ENCODE data around the gene MARCHF11.

The MARCHF11 gene

DNA sequence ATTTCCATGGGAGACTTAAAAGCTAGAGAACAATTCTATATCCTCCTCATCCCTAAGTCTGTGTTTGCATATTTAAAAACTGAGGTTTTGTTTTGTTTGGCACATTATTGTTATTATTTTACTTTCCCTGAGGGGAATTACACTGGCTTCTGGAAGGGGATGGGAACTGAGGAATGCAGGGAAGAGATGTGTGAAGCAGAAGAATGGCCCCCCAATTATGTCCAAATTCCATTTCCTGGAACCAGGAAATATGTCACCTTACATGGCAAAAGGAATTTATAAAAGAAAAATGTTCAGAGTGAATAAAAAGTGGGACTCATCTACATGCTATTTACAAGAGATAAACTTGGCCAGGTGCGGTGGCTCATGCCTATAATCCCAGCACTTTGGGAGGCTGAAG, 129.8 kb downstream of the MARCHF11 start:
- DNase-seq = no peak

DNA sequence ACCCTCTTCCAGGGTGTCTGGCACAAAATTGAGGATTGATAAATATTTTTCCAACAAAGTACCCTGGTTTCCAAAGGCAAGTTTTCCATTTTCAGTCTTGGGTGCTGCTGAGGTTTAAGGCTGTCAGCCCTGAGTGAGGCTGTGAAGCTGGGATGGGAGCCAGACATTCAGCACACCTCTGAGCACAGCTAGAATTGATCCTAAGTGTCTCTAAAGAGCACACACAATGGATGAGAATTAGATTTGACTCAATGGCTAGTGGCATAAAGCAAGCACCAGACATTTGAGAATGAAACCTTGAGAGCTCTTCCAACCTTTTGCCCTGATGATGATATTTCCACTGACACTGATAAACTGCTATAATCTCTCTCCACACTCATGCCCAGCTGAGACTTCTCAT, 131.5 kb downstream of the MARCHF11 start:
- no peak for DNase-seq

DNA sequence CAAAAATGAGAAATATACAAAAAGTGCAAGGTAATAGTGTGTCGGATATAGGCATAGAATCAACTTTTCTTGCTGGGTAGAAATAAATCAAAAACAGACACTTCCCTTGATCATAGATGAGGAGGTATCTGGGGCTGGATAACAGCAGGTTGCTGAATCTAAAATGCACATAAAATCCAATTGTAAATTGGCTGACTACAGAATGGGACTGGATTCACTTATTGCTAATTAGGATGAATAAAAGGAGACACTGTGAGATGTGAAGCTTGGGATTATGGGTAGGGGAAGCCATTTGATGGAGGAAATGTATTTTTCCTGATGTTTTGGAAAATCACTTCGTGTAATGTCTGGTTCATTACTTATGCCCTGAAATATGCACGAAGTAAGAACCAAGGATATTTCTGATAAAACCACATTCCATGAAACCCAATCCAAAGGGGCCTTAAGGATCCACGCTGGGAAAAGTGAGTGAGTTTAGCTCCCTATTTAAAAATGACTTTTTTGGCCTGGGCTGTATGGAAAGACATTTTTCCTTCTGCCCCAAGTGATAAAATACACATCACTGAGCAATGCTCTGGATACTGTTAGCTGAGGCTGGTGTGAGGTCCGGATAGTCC, 136.1 kb downstream of the MARCHF11 start:
- no peak for DNase-seq

DNA sequence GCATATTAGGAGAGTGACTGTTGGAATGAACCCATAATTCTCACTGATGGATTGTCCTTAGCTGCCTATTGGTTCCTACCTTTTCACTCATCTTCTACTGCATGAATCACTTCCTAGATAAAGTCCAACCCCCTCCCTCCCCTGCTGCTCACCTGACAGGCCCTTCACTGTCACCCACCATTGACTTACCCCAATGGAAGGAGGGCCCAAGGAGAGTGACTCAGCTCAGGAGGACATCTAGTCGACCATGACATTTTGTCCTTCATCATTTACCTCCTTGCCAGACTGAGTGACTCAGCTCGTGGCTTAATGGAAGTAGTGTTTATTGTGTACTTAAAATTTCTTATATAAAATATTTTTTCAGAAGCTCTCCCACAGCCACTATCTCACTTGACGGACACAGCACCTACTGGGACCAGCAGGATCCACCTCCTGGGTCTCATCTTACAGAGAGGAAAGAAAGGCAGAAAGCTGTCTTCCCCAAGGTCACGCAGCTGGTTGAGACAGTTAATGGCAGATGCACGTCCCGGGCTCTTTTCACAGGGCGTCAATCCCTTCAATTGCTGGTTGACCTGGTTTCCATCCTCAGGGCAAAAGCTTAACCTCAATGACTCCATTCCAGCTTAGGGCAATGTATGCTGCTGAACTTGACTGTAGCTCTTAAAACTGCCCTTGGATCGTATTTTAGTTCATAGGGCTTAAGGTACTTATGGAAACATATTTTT, 142.3 kb downstream of the MARCHF11 start:
- DNase-seq = no peak

DNA sequence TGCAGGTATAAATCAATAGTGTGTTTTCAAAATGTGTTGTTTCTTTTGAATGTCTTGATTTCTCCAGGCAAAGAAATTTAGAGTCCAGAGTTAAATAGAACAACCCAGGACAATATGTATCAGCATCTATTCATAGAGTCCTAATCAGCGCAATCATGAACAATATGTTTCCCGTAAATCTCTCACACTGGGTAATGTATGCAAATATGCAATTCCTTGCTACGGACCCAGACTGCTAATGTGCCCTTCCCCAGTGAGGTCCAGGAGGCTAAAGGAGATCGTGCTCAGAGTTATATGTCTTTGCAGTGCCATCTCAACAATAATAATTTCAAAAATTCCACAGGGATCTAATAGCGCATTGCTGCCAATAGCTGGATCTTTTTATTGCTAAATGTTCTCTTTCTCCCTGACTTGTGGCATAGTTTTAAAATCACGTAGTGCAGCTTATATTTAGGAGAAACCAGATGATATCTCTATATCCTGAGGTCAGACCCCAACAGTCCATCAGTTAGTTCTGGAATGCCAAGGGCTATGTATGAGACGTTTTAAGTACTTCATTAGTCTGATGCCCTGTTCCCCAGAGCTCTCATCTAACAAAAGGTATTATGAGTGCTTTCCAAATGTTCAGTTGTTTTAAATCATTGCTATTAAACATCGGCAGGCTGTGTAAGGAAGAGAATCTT, 145.1 kb downstream of the MARCHF11 start:
- DNase-seq = no peak

DNA sequence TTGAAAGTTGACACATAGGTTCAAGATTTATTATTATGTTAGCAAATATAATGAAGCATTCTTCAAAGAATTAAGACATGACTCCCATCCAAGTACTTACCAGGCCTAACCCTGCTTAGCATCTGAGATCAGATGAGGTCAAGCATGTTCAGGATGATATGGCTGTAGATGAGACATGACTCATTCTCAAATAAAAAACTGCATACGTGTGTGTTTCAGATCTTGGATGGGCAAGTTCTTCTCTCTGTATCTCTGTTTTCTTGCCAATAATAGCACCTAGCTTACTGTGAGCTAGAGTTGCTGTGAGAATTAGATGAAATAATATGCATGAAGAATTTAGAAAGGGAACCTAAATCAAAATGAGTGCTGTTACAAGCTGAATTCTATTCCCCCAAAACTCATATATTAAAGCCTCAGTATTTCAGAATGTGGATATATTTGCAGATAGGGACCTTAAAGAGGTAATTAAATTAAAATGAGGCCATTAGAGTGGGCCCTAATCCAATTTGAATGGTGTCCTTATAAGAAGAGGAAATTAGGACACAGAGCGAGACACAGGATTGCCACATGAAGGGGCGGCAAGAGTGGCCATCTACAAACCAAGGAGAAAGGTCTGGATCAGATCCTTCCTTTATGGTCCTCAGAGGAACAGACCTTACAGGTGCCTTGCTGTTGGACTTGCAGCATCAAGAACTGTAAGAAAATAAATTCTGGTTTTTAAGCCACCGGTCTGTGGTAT, 146.2 kb downstream of the MARCHF11 start:
- no peak for DNase-seq

DNA sequence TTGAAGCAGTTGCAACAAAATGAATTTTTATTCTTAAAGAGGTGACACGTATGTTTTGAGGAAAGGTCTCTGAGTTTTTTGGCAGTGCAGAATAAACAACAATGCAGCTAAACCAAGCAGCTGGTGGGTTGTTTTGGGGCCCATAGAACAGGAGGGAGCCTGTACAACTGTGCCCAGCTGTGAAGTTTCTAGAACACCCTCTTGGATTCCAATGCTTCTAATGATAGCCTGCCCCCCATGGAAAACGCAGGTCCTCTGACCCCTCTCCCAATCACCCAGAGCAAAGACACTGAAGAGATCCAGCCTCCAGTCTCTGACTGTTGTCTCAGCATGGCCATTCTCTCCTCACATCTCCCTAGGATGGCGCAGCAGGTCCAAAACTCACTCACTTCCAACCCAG, 150.9 kb downstream of the MARCHF11 start:
- no peak for DNase-seq

DNA sequence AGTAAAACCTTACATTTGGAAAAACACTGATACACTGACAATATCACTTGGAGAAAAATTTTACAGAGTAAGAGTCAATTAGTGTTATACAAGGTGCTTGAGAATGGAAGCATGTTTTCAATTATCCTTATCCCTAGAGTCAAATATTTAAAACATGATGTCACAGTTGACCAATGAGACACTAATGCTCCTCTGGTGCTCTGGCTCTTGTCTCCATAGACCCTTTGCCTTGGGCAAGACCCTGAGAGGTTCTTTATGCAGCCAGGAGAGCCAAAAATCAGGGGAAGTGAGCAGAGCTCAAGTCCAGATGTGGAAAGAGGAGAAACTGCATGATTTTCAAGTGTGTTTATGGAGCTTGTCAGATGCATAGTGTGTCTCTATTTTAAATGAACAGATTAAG, 153.9 kb downstream of the MARCHF11 start:
- no peak for DNase-seq

DNA sequence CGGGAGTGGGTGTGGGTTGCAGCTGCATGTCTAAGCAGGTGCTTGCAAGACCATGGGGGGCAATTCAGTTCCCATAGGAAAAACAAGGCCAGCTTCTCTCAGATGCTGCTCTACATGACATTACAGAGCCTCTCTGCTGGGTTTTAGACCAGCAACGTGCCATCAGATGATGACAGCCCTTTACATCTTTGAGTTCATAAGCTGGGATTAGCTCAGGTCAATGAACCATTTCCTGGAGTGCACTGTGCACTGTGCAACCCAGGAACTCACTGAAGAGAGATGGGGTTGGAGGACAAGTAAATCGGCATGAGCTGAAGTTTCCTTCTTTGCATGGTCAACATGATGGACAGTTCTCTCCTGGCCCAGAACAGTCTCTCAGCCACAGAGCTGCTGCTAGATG, 160.6 kb downstream of the MARCHF11 start:
- no peak for DNase-seq

DNA sequence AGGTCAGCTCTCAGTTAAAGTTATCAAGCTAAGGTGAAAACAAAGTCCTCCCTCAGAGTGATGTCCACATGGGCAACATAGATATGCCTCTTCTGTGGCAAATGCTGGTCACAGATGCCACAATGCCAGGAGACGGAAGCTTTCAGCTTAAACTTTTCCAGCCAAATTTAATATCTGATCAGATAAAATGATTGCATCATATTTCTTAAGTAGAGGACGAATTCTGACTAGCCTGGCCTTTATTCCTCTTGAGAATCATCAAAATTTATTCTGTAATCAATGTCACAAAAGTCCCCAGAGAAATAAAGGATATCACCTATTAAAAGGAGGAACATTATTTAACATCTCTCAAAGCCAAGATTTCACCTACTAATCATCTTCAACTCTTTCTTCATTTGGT, 161.9 kb downstream of the MARCHF11 start:
- DNase-seq = no peak

Measured in NCI-H2171 (cell line).